SW480 (cell line): ENCODE results near the gene FGF10.

Experiments used
- DNase-seq: peaks from one replicate; pipeline ENCODE4 v3.0.0-alpha.2; 2016; ENCODE audit warnings: low spot score

The FGF10 gene

DNA sequence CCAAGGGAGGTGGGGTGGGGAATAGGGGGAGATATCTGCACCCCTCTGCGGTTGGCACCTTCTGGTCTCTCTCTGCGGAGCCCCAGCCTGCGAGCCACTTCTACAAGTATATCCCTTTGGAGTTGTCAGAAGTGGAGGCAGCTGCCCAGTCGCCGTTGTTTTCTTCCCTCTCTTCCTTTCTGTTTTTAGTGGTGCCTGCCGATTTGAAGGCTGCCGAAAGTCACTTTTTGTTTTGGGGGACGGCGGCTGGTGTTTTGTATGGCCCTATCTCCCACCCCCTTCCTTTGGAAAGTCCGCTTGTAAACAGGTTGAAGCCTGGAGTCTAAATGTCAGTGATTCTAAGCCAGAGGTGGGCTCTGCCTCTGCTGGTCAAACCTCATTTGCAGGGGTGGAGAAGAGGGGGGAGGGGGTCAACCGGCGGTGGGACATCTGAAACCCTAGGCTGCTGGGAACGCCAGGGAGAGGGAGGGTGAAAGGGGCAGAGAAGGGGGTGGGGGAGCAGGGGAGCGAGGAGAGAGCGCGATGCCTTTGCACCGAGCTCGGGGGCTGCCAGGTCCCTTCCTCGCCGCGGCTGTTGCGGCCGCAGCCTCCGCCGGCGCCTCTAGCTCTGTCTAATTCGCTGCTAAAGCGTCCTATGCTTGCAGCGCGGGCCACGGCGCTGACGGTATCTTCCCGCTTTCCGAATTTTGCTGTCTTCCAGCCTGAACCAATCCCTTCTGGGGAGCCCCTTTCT is at the start of gene FGF10:
Gene FGF10 (minus strand): TSS at position 331 of the 733 bp plus-strand sequence. CDS start 738 bp downstream, outside the sequence.
- DNase-seq = no peak

DNA sequence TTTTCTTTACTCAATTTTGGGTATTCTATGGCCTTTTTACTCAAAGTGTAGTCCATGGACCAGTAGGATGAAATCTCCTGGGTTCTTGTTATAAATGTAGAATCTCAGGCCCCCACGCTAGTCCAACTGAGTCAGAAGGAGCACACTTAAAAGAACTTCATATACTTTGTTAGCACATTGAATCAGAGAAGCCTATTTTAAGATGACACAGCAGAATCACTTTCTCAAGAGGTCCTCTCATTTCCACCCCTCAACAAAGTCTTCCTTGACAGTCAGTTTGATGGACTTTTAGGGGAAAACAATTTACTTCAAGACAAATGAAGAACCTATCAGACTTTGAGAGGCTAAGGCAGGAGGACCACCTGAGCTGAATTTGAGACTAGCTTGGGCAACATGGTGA is 37.7 kb upstream of the FGF10 start:
- DNase-seq = no peak

DNA sequence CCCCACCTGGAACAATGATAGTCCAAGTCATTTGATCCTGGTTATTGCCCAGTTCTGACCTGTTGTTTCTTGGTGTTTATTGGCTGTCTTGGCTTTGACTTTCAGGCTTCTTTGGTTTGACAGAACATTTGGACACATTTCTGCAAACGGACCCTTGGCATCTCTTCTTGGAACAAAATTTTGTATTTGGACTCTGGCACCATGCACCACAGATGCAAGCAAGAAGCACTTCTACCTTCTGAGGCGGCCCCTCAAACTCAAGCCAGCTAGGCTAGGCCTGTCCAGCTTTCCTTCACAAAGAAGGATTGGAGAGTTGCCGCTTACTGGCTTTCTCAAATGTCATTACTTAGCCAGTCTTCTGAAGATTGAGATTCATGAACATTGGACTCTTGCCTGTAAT is 23.1 kb upstream of the FGF10 start:
- no peak for DNase-seq

DNA sequence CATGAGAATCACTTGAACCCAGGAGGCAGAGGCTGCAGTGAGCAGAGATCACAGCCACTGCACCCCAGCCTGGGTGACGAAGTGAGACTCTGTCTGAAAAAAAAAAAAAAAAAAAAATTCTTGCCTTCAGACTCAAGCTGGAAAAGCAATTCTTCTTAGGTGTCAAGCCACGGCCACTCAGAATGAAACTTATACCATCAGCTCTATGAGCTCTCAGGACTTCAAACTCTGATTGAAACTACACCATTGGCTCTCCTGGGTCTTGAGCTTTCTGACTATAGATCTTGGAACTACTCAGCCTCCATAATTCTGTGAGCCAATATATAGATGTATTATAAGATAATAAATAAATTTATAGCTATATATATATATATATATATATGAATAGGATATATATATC is 12.9 kb upstream of the FGF10 start:
- no peak for DNase-seq

DNA sequence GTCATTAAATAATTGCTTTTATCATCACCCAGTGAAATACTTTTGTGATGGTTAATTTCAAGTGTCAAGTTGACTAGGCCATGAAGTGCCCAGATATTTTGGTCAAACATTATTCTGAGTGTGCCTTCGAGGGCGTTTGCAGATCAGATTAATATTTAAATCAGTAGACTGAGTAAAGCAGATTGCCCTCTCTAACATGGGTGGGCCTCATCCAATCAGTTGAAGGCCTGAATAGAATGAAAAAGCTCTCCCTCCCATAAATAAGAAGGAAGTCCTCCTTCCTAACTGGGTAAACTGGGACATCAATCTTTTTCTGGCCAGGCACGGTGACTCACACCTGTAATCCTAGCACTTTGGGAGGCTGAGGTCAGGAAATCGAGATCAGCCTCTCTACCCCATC is 12.4 kb upstream of the FGF10 start:
- no peak for DNase-seq

DNA sequence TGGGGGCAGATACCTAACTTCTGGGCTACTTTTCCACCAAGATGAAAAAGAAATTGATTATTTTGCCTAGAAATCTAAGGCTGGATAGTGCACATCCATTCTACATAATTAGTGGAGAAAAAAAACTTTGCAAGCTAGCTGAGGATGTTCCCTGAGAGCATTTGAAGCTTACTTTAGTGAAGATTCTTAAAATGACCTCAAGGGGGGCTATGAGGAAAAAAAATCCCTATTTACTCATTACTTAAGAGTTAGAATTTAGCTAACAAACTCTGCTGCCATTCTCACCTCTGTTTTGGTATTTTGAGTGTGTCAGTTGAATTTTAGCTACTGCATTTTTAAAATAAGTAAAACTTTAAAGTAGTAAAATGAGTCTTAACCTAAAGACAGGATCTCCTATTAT is 9.2 kb upstream of the FGF10 start:
- DNase-seq = no peak

DNA sequence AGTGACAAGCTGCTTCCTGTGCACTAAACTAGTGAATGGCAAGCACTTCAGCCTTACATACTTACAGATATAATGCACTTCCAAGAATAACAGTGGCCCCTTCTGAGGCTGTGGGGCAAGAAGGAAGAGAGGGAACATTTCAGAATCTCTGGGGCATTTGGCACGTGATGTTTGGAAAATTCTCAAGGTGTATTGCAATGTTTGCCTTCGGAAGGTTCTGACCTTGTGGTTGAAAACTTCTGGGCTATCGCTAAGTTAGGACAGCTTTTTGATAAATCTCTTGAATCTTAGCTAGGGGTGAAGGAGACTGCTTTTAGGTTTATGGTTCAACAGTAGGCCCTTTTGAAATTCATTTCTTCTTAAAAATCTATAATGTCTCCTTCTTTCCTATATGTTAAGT is 7.1 kb upstream of the FGF10 start:
- no peak for DNase-seq

DNA sequence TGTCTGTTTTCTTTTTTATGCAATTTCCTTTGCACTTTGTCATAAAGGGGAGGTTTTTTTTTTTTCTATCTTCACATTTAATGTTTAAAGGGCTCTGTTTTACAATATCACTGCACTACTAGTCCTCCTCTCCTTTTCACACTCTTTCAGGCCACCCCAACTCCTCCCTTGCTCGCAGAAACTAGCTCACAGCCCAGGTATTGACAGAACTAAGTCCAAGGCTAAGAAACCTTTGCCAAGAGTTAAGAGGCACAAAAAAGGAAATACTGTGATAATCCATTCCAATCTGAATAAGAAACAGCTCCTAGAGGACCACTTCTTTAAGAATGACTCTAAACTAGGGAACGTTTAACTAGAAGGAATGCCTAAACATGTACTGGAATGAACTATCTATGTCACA is 1.1 kb upstream of the FGF10 start:
- DNase-seq = no peak

DNA sequence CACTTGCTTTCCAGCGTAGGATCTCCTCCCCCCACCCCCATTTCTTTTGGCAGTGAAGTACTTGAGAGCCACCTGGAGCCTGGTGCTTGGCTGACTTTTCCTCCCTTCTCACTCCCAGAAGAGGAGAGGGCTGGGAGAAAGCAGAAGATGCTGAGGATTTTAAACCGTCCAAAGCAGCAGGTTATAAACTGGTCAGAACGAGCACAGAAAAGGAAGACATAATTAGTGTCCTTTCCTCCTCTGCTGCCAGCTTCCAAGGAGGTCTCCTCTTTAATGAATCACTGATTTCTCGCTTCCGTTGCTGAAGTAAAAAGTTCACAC is 563 bp upstream of the FGF10 start:
- DNase-seq = no peak

DNA sequence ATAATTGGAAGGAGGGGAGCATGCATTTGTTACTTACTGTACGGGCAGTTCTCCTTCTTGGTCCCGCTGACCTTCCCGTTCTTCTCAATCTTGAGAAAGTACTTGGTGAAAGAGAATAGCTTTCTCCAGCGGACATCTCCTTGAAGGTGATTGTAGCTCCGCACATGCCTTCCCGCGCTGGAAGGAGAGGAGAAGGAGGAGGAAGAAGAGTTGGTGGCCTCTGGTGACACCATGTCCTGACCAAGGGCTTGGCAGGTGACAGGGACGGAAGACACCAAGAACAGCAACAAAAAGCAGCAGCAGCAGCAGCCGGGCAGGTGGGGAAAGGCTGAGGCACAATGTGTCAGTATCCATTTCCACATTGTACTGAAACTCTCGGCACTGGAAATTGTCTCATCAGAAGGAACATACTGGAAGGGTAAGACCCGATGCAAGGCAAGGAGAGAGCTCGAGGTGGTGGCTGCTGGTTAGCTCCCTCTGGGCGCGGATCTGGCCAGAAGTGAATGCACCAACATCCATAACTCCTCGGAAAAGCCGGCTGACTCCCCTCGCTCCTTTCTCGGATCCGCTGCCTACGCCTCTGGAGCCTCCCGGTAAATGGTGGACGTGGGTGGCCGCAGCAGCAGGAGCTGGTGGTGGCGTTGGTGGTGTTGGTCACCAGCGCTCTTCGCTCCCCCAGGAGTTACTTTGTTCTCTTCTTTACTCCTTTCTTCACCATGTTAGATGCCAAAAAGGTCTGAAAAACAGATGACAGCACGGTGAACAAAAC is 715 bp downstream of the FGF10 start:
- DNase-seq = no peak

DNA sequence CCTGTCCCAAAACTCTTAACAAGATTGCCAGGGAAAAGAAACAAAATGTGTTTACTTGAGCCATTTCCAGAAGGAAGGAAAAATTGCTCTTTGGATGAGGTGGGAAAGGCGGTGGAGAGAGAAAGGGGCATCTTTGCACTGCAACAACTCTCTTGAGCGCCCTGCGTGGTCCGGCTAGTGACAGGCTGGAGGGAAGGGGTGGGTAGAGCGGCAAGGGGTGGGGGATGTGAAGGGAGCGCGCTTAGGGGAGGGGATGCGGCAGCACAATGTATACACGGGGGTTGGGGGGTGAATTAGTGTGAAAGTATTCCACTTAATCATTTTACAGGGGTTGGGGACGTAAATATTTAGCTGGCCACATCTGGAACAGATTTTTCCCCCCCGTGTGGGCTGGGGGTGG is 1.3 kb downstream of the FGF10 start:
- no peak for DNase-seq

DNA sequence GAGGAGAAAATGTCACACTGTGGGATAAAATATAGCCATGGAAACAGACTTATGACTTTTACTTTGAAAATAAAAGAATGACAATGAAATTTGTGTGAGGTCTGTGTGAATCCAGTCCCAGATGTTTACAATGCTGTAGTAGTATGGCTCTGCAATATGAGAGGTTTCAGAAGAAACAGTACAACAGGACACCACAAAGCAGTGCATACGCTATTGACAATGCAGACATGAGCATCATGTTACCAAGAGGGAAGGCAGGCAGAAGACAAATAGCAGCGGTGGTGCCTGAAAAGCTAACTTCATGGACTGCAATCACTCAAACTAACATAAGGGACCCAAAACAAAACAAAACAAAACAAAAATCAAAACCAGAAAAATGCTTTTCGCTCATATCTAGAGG is 1.8 kb downstream of the FGF10 start:
- DNase-seq = no peak

DNA sequence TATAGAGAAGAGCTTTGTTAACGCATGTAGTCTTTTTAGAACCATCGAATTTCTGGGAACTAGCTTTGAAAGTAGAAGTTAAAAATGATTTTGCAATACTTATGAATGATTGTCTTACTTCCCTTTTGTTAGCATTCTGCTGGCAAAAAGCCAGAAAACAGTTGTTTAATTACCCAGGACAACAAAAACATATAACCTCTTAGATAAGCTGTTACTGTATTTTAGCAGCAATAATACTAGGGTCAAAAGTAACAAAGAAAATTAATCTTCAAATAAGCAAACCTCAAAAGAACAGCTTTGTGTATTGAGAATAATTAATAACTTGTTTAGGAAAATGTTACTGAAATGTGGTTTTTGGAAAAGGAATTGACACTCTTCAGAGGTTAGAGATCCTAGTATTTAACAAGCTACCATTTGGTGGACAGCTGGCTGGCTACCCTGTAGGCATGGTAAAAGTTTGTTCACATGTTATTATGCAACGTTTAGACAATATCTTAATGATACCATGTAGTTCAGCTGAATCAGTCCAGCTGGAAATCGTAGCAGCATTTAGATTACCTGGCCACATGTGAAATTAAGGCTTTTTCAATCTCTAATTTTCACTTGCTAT is 3.8 kb downstream of the FGF10 start:
- DNase-seq = no peak

DNA sequence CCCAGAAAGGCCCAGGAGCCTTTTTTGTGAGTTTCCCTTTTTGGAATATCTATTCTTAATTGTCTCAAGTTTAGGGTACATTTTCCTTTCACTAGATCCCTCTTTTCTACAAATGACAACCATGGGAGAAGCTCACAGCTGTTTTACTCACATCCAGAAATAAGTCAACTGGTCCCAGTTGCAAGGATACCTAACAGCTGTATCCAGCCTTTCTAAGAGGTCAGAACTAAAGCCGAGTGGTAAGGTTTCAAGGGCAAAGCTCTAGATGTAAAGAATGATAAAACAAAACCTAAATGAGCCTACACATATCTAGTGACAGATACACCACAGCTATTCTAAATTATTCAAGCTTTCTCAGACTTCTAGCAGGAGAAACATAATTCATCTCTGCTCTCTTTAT is 4.4 kb downstream of the FGF10 start:
- DNase-seq = no peak

DNA sequence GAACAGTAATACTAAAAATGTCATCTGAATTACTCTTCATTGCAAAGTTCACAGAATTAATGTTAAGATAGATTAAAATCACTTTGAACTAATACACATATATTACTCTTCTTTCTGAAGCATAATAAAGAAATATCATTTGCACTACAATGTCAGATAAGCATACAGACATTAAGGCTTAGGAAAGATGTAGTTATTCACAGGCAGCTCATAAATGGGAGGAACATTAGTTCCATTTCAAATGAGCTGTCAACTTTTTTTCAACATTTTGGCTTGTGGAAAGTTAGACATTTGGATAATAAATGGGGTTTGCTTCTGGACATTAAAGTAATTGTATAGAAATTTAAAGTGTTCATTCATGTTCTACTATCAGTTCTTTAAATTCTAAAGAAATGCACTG is 6.3 kb downstream of the FGF10 start:
- DNase-seq = no peak

DNA sequence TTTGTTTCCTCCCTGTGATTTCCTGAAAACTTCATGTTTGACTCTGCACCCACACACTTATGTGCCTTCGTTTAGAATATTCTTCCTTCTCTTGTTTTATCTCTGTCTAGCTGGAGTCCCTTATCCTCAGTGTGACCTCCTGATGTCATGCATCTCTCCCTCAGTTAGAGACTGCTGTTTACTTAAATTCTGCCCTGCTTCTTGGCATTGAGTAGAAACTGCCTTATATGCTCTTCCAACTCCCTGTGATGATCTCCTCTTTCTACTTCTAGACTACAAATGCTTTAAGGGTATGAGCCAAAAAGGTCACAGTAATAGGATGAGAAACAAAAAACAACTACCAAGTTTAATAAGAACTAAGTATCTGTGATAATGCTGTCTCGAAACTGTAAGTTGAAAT is 12.2 kb downstream of the FGF10 start:
- DNase-seq = no peak

DNA sequence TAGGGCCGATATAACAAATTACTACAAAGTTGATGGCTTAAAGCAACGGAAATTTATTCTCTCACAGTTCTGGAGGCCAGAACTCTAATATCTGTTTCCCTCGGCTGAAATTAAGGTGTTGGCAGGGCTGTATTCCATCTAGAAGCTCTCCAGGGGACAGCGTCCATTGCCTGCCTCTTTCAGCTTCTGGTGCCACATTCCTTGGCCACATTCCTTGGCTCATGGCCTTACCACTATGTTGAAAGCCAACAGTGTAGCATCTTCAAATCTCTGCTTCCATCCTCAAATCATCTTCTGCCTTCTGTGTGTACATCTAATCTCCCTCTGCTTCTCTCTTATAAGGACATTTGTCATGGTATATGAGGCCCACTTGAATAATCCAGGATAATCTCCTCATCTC is 17.2 kb downstream of the FGF10 start:
- DNase-seq = no peak

DNA sequence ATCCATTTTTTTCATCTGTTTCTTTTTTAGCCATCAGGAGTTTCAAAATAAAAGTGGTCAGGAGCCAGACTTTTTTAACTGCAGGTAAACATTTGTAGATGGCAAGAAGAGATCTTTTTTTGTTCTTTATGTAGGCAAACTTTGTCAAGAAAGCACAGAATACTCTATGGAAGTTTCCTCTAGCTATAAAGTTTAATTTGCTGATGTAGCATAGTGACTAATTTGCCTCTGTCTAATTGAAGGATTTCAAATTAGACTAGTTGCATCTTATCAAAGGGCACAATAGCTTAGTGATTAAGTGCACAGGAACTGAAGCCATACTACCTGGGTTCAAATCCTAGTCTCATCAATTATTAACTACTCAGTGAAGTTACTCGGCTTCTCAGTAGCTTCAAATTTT is 22.0 kb downstream of the FGF10 start:
- DNase-seq = no peak

DNA sequence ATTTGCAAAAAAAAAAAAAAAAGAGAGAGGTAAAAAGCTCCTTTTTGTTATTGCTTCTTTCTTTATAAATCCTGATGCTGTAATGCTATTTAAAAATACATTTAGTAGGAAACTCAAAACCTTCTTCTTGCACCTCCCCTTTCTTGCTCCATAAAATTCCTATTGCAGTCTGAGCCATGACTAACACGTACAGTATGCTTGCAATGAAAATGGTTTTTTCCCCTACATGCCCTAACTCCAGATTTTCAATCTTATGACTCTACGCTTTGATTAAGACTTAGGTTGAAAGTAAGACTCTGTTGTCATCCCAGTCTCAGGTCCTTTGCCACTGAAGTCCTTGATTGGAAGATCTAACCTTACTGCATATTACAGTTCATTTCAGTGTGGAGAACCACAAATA is 23.9 kb downstream of the FGF10 start:
- DNase-seq = no peak

DNA sequence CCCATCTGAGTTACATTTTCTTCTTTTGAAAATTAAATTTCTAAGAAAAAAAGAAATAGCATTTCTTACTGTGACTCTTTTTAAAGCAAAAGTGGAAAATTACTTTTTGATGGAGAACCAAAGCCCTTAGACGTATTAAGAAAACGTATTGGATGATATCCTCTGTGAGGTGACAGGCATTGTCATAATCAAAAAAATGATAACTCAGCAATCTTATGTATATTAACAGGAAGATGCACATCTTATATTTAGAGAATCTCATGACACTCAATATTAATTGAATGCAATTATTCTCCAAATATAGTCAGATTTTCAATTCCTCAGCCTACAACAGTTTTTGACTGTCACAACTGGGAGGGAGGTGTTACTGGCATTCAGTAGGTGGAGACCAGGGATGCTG is 25.1 kb downstream of the FGF10 start:
- no peak for DNase-seq

DNA sequence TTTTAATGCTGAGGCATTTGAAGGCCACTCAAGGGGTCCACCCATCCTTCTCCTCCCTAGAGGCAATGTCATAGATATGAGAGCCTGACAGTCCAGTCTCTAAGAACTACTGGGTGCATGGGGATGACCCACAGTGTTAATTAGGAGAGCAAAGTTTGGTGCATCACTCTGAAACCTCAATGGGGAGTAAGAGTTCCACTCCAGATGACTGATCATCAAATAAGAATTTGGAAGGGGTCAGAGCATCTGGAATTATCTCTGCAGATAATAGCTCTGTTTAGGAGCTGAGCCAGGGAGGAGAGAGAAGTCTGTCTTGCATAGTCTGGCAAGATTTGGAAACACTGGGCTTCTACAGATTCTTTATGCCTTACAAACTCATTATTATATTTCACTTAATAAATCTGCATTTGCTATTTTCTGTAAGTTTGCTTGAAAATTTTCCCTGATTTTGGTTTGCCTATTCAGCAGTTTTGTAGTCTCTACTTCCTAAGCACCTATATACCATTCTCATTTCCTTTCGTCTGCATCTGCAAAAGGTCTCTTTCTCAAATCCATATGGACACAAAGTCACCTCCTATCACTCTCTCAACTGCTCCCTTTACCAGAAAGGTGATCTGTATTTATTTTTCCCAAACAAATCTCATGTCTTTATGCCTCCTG is 27.7 kb downstream of the FGF10 start:
- no peak for DNase-seq

DNA sequence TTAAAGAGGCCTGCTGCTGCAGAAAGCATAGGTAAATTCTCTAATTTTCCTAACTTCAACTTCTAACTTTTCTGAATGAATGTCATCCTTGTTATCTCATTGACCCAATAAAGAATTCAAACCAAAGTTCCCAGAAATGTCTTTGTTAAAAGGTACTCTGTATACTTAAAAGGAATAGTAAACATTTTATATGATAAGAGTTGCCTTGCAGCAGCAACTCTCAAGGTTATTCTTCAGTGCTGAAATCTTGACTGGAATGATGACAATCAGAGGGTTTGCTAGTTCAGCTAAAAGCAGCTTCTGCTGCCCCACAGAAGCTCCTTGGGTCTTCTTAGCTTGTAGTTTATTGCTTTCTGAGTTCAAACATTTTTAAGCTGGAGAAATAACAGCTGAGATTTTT is 28.3 kb downstream of the FGF10 start:
- no peak for DNase-seq

DNA sequence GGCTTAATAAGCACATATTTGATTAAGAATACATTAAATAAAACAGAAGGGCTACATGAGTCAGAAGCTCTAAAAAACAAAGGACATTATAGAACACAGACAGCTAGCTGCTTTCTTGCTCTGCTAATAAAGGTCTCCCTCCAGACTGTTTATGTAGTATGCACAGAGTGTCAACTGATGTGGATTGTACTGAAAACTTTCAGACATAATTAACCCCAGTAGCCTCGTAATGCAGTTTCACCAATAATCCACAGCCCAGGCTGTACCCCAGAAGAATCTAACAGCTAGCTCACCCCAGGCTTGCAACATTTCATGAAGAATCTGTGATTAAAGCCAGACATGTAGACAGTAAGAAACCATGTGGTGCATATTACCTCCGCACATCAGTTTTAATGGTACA is 30.8 kb downstream of the FGF10 start:
- no peak for DNase-seq
